ENCODE data around the gene NKAIN2.

DNA sequence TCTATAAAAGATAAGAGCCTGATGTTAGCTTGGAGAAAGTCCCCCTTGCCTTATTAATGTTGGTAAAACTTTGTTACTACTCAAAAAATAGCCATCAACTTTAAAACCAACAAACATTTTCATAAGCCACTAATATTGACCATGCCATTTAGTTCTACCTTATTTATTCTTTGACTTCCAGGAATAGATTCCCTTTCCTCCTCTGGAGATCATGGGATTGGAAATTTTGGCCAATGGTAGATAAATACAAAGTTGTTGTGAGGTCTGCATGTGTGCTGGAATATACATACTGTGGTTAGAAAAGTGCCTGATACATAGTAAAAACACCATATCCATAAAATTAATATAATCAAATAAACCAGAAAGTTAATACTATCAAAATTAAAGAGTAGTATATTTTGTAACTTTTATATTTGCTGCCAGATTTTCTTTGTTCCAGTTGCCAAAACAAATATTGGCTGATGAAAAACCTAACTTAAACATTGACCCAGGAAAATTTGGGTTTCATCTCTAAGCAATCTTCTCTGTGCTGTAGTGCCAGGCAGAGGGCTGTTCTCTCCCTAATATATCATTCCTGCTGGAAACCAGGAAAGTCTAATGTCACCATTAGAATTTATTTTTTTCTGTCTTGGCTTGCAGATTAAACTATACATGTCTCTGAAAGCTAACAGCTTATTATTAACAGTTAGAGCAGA is 169.1 kb downstream of the NKAIN2 start:
- TF ChIP-seq, protein P1, sequence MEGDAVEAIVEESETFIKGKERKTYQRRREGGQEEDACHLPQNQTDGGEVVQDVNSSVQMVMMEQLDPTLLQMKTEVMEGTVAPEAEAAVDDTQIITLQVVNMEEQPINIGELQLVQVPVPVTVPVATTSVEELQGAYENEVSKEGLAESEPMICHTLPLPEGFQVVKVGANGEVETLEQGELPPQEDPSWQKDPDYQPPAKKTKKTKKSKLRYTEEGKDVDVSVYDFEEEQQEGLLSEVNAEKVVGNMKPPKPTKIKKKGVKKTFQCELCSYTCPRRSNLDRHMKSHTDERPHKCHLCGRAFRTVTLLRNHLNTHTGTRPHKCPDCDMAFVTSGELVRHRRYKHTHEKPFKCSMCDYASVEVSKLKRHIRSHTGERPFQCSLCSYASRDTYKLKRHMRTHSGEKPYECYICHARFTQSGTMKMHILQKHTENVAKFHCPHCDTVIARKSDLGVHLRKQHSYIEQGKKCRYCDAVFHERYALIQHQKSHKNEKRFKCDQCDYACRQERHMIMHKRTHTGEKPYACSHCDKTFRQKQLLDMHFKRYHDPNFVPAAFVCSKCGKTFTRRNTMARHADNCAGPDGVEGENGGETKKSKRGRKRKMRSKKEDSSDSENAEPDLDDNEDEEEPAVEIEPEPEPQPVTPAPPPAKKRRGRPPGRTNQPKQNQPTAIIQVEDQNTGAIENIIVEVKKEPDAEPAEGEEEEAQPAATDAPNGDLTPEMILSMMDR (IDR thresholded peaks at IDR 0.05) = no peak
- TF ChIP-seq ZFX (IDR thresholded peaks at IDR 0.05; ENCODE audit: borderline replicate concordance) = no peak

Data from 22Rv1 (cell line).